H1 (cell line): ENCODE data around the gene WDFY3. TPM values are rescaled to one million over a fixed set of nuclear protein-coding genes. Genes with fewer than 3 reads are reported as not detected.

ENCODE experiments used
- CTCF ChIA-PET: fragments of 300-600 bp; sonication (Branson Sonifier 250); formaldehyde crosslinking; loops from one replicate; lab custom pipeline; 2021; ENCODE audit not compliant: partially characterized antibody; lab: Charles Lee
- POLR2A ChIA-PET: fragments of 300-600 bp; sonication (Branson Sonifier 250); formaldehyde crosslinking; loops from one replicate; lab custom pipeline; 2021; ENCODE audit warnings: inconsistent platforms; ENCODE audit not compliant: partially characterized antibody; lab: Charles Lee
- DNase-seq, 2 experiments: peaks; one replicate each; pipeline versions ENCODE4 v3.0.0 to v3.0.0-alpha.2; 2010 to 2022; ENCODE audit warnings: low spot score in 2 of 2, low read depth in 1 of 2, mixed read lengths in 1 of 2
- FAIRE-seq: peaks from 2 replicates; lab custom pipeline; 2011; peaks lifted over from hg19 to GRCh38; lab: Jason Lieb, UNC
- H2AFZ ChIP-seq: 2 replicates; pipeline ENCODE4 v1.8.1; 2012; ENCODE audit warnings: low read length, inconsistent platforms
- H2AK5ac ChIP-seq: 2 replicates; pipeline ENCODE4 v1.6.1; 2013; ENCODE audit warnings: low read depth, low read length
- H2BK120ac ChIP-seq: replicated peaks from 2 replicates; pipeline ENCODE3; 2013; ENCODE audit warnings: low read depth, low read length, inconsistent platforms
- H2BK12ac ChIP-seq: 2 replicates; pipeline ENCODE4 v1.6.1; 2013; ENCODE audit warnings: low read depth, low read length
- H2BK15ac ChIP-seq: 2 replicates; pipeline ENCODE4 v1.6.1; 2013; ENCODE audit warnings: low read length
- H2BK20ac ChIP-seq: 2 replicates; pipeline ENCODE4 v1.6.1; 2013; ENCODE audit warnings: low read length
- H2BK5ac ChIP-seq: 2 replicates; pipeline ENCODE4 v1.6.1; 2013; ENCODE audit warnings: low read depth, low read length
- H3K14ac ChIP-seq: 2 replicates; pipeline ENCODE4 v1.6.1; 2013; ENCODE audit warnings: inconsistent platforms; ENCODE audit not compliant: insufficient read length
- H3K18ac ChIP-seq: 2 replicates; pipeline ENCODE4 v1.6.1; 2013; ENCODE audit warnings: low read length; ENCODE audit errors: extremely low read depth
- H3K23ac ChIP-seq: 2 replicates; pipeline ENCODE4 v1.6.1; 2013; ENCODE audit warnings: inconsistent platforms; ENCODE audit not compliant: insufficient read length
- H3K23me2 ChIP-seq: 2 replicates; pipeline ENCODE4 v1.6.1; 2013; ENCODE audit warnings: low read depth, low read length
- H3K27ac ChIP-seq: 2 replicates; pipeline ENCODE4 v1.6.1; 2011; ENCODE audit warnings: low read depth, low read length, inconsistent platforms
- H3K27me3 ChIP-seq, 4 experiments: replicated peaks in 1 of 4; 1 replicate in 1 of 4; 2 replicates in 3 of 4; pipeline versions ENCODE4 v1.6.1 to v1.8.1; 2011 to 2013; ENCODE audit warnings: low read length in 3 of 4, mild to moderate bottlenecking in 3 of 4, inconsistent platforms in 2 of 4, mixed read lengths in 2 of 4, moderate library complexity in 1 of 4; ENCODE audit not compliant: control insufficient read depth in 3 of 4, insufficient read depth in 3 of 4; ENCODE audit errors: extremely low read depth in 1 of 4
- H3K36me3 ChIP-seq, 4 experiments: 2 replicates each; pipeline versions ENCODE4 v1.6.1 to v1.8.1; 2011 to 2013; ENCODE audit warnings: mild to moderate bottlenecking in 4 of 4, low read length in 3 of 4, moderate library complexity in 2 of 4, control low read depth in 1 of 4, inconsistent platforms in 1 of 4; ENCODE audit not compliant: insufficient read depth in 4 of 4, control insufficient read depth in 2 of 4
- H3K4ac ChIP-seq: replicated peaks from 2 replicates; pipeline ENCODE3; 2013; ENCODE audit warnings: low read length, low read depth, mixed read lengths, inconsistent platforms; ENCODE audit not compliant: insufficient read length
- H3K4me1 ChIP-seq, 4 experiments: replicated peaks in 1 of 4; 1 replicate in 1 of 4; 2 replicates in 3 of 4; pipeline versions ENCODE4 v1.6.1 to v1.8.1; 2011 to 2013; ENCODE audit warnings: low read length in 3 of 4, inconsistent platforms in 2 of 4, mixed read lengths in 1 of 4; ENCODE audit not compliant: insufficient read depth in 4 of 4, control insufficient read depth in 3 of 4
- H3K4me2 ChIP-seq, 2 experiments: 2 replicates each; pipeline versions ENCODE4 v1.6.1 to v1.8.1; 2011 to 2013; ENCODE audit warnings: low read depth in 2 of 2, low read length in 2 of 2, control low read depth in 1 of 2, inconsistent platforms in 1 of 2, mild to moderate bottlenecking in 1 of 2; ENCODE audit not compliant: insufficient read depth in 1 of 2
- H3K4me3 ChIP-seq, 4 experiments: fragments of 200-600, 300-600 bp in 1 of 4; sonication (generic), shearing (Covaris generic), sonication (Bioruptor Twin) in 1 of 4; 2 replicates each; pipeline versions ENCODE4 v1.5.1 to v1.8.1; 2011 to 2016; ENCODE audit warnings: low read length in 4 of 4, low read depth in 3 of 4, control low read depth in 2 of 4, inconsistent platforms in 2 of 4, mild to moderate bottlenecking in 2 of 4, mixed read lengths in 1 of 4, moderate library complexity in 1 of 4; ENCODE audit not compliant: insufficient read depth in 2 of 4; ENCODE audit errors: extremely low read depth in 1 of 4
- H3K56ac ChIP-seq: replicated peaks from 2 replicates; pipeline ENCODE3; 2013; ENCODE audit warnings: low read depth, mild to moderate bottlenecking, mixed read lengths, low read length, inconsistent platforms; ENCODE audit not compliant: insufficient read length
- H3K79me1 ChIP-seq: 2 replicates; pipeline ENCODE4 v1.6.1; 2013; ENCODE audit warnings: low read depth, low read length, control low read depth
- H3K79me2 ChIP-seq, 2 experiments: 2 replicates each; pipeline versions ENCODE4 v1.6.1 to v1.8.1; 2012 to 2013; ENCODE audit warnings: low read length in 2 of 2, mild to moderate bottlenecking in 2 of 2, inconsistent platforms in 1 of 2; ENCODE audit not compliant: insufficient read depth in 2 of 2, control insufficient read depth in 1 of 2
- H3K9ac ChIP-seq, 4 experiments: replicated peaks in 1 of 4; 1 replicate in 1 of 4; 2 replicates in 3 of 4; pipeline versions ENCODE4 v1.6.1 to v1.8.1; 2011 to 2013; ENCODE audit warnings: low read depth in 3 of 4, low read length in 3 of 4, control low read depth in 2 of 4, mild to moderate bottlenecking in 2 of 4, moderate library complexity in 2 of 4, inconsistent platforms in 1 of 4; ENCODE audit errors: extremely low read depth in 1 of 4
- H3K9me3 ChIP-seq, 2 experiments: 2 replicates each; pipeline versions ENCODE4 v1.6.1 to v1.8.1; 2012 to 2013; ENCODE audit warnings: mild to moderate bottlenecking in 2 of 2, moderate library complexity in 2 of 2, control low read depth in 1 of 2, inconsistent platforms in 1 of 2, low read depth in 1 of 2, low read length in 1 of 2, mixed read lengths in 1 of 2; ENCODE audit not compliant: insufficient read depth in 2 of 2
- H4K20me1 ChIP-seq, 2 experiments: replicated peaks in 1 of 2; 2 replicates each; pipeline versions ENCODE3 to v1.8.1; 2011 to 2013; ENCODE audit warnings: inconsistent platforms in 2 of 2, low read length in 2 of 2, mild to moderate bottlenecking in 1 of 2; ENCODE audit not compliant: insufficient read depth in 2 of 2, control insufficient read depth in 1 of 2
- H4K5ac ChIP-seq: 2 replicates; pipeline ENCODE4 v1.6.1; 2013; ENCODE audit warnings: low read length, low read depth, mixed read lengths, inconsistent platforms; ENCODE audit not compliant: insufficient read length
- H4K8ac ChIP-seq: 2 replicates; pipeline ENCODE4 v1.8.0; 2013; ENCODE audit warnings: mild to moderate bottlenecking, moderate library complexity, low read length, inconsistent platforms; ENCODE audit not compliant: insufficient read depth; ENCODE audit errors: extremely low read depth
- H4K91ac ChIP-seq: replicated peaks from 2 replicates; pipeline ENCODE3; 2013; ENCODE audit warnings: low read length, mixed read lengths, inconsistent platforms; ENCODE audit not compliant: insufficient read length
- ASH2L ChIP-seq: fragments of 200-600, 300-600 bp; sonication (generic); IDR thresholded peaks from one replicate; pipeline ENCODE4 v1.7.1; 2017; ENCODE audit warnings: low read length
- ATF3 ChIP-seq: IDR thresholded peaks from 2 replicates; pipeline ENCODE4 v1.6.1; 2011; ENCODE audit warnings: low read depth, mild to moderate bottlenecking, low read length; ENCODE audit not compliant: insufficient read depth
- BRCA1 ChIP-seq: IDR thresholded peaks from 2 replicates; pipeline ENCODE4 v1.6.1; 2012; ENCODE audit warnings: low read depth, low read length, improper control_type of control experiment
- CEBPB ChIP-seq: IDR thresholded peaks from 2 replicates; pipeline ENCODE4 v1.6.1; 2012; ENCODE audit warnings: low read depth, low read length
- CTBP2 ChIP-seq: IDR thresholded peaks from 2 replicates; pipeline ENCODE4 v1.7.0; 2011; ENCODE audit warnings: borderline replicate concordance, mild to moderate bottlenecking, moderate library complexity, mixed read lengths, low read length; ENCODE audit not compliant: insufficient read depth, insufficient read length
- EP300 ChIP-seq, 2 experiments: IDR thresholded peaks; 1 replicate in 1 of 2; 2 replicates in 1 of 2; pipeline ENCODE4 v1.6.1; 2011 to 2012; ENCODE audit warnings: low read depth in 2 of 2, low read length in 2 of 2, mild to moderate bottlenecking in 2 of 2, borderline replicate concordance in 1 of 2, inconsistent platforms in 1 of 2, moderate library complexity in 1 of 2
- GABPA ChIP-seq: IDR thresholded peaks from 2 replicates; pipeline ENCODE4 v1.6.1; 2011; ENCODE audit warnings: mild to moderate bottlenecking, low read length, moderate library complexity, borderline replicate concordance; ENCODE audit not compliant: insufficient read depth
- GTF2F1 ChIP-seq: IDR thresholded peaks from 2 replicates; pipeline ENCODE4 v1.6.1; 2012; ENCODE audit warnings: low read depth, low read length, improper control_type of control experiment, borderline replicate concordance
- MAX ChIP-seq: IDR thresholded peaks from 2 replicates; pipeline ENCODE4 v1.6.1; 2012; ENCODE audit warnings: inconsistent platforms
- RBBP5 ChIP-seq: IDR thresholded peaks from 2 replicates; pipeline ENCODE4 v1.7.1; 2012; ENCODE audit warnings: low read depth, mild to moderate bottlenecking, inconsistent platforms, low read length, moderate library complexity, borderline replicate concordance
- RFX5 ChIP-seq: IDR thresholded peaks from 2 replicates; pipeline ENCODE4 v1.6.1; 2011; ENCODE audit warnings: low read depth, low read length, improper control_type of control experiment, borderline replicate concordance
- TAF7 ChIP-seq: optimal IDR thresholded peaks from 2 replicates; pipeline ENCODE3; 2011; ENCODE audit warnings: low read depth, mild to moderate bottlenecking, inconsistent platforms, low read length, moderate library complexity, borderline replicate concordance
- WGBS, 2 experiments: shearing (Covaris generic) in 1 of 2; methylation state at CpG; one replicate each; pipeline versions ENCODE4 v1.1.6 to v1.1.7; 2013 to 2015; ENCODE audit warnings: low lambda C conversion rate in 2 of 2, mixed read lengths in 2 of 2, inconsistent platforms in 1 of 2, low coverage in 1 of 2, missing lambda C conversion rate in 1 of 2; ENCODE audit not compliant: insufficient replicate concordance in 2 of 2, insufficient coverage in 1 of 2, insufficient read length in 1 of 2; ENCODE audit errors: extremely low coverage in 1 of 2, missing lambda C conversion rate in 1 of 2; 5-methylcytosine and 5-hydroxymethylcytosine counted together
- polyA plus RNA-seq, 7 experiments: library from polyadenylated mRNA; depleted of rRNA in 3 of 7; stranded (reverse) in 5 of 7; unstranded in 2 of 7; fragments of >200 nt in 5 of 7; fragments of 200-250 nt in 2 of 7; gene quantifications; 1 replicate in 5 of 7; 2 replicates in 1 of 7; 4 replicates in 1 of 7; pipeline versions ENCODE4 v1.2.1 to v1.2.3, GENCODE V29; 2011 to 2013; ENCODE audit warnings: missing spikeins in 2 of 7, mixed read lengths in 2 of 7
- total RNA-seq: library from RNA; stranded (reverse); fragmentation: NEBNext Ultra II Directional; extraction: Animal tissue kit (Norgen Biotek cat#: 25700); gene quantifications from 2 replicates; pipeline ENCODE4 v1.2.1, GENCODE V29; 2021

The WDFY3 gene
- total and polyA plus RNA-seq, 2 of the 8 experiments (the other 6 are each of a cell fraction or from before 2014, with no cell fraction given), result 25.6 to 62.4 TPM

GRCh38 chr4:84710548-84710947 is 255.9 kb downstream of the WDFY3 start:
- POLR2A ChIA-PET, result no interaction called here

More at GRCh38 chr4:84710548-84710947, 255.9 kb downstream of the WDFY3 start:
- no peaks in the 10 kb centered on the region for H3K4me1 ChIP-seq
- CTCF ChIA-PET, result interaction anchor here (1.7 kb wide), 1 partner anchor 262 kb away, joined by 4 read pairs; no protein-coding TSS in a partner anchor
- H2AFZ ChIP-seq, result no peak overlapping the region
- no peak overlapping the region for H4K8ac ChIP-seq
- H2BK12ac ChIP-seq, result no peak overlapping the region
- no peaks in the 10 kb centered on the region for H3K79me2 ChIP-seq
- H2AK5ac ChIP-seq, result no peak overlapping the region
- no peak overlapping the region for H3K56ac ChIP-seq
- no peak overlapping the region for H3K4me2 ChIP-seq
- H3K4me3 ChIP-seq, result no peak overlapping the region
- H3K23me2 ChIP-seq, result no peaks in the 10 kb centered on the region
- no peak overlapping the region for H2BK20ac ChIP-seq
- DNase-seq (no peak), FAIRE-seq (no peak)
- H2BK120ac ChIP-seq, result no peak overlapping the region
- TF ChIP-seq EP300 (IDR thresholded peaks at IDR 0.05; ENCODE audit: borderline replicate concordance in 1 of 2, low read depth in 2 of 2, low read length in 2 of 2) (no peak), ASH2L (no peak), CEBPB (no peak), CTBP2 (no peak), BRCA1 (no peak), TAF7 (no peak), GTF2F1 (no peak), MAX (no peak), GABPA (no peak), ATF3 (no peak), RFX5 (no peak), RBBP5 (no peak)
- no peak overlapping the region for H2BK15ac ChIP-seq
- H3K14ac ChIP-seq, result no peak overlapping the region
- no peak overlapping the region for H4K91ac ChIP-seq
- H2BK5ac ChIP-seq, result no peak overlapping the region
- peaks cover 0 to 48% (median 12%) of the 10 kb centered on the region in 4 experiments; a peak in 7 of 8 replicates for H3K36me3 ChIP-seq
- no peaks in the 10 kb centered on the region for H3K79me1 ChIP-seq
- no peak overlapping the region for H3K27ac ChIP-seq
- WGBS, 2 experiments, result 94% methylated on average over 3 of the region's 3 CpGs; no CpG with 5 or more reads in 1 of the 2 experiments
- no peaks in the 10 kb centered on the region for H3K27me3 ChIP-seq
- no peak overlapping the region for H4K5ac ChIP-seq
- no peak overlapping the region for H3K23ac ChIP-seq
- no peaks in the 10 kb centered on the region for H4K20me1 ChIP-seq
- no peak overlapping the region for H3K9ac ChIP-seq
- no peak overlapping the region for H3K18ac ChIP-seq
- no peak overlapping the region for H3K4ac ChIP-seq
- H3K9me3 ChIP-seq, result no peaks in the 10 kb centered on the region
